Ishikawa (cell line): ENCODE measurements around the gene KHSRP.

Source experiments
- CEBPB ChIP-seq: IDR thresholded peaks from 2 replicates; pipeline ENCODE4 v1.6.1; 2012
- EP300 ChIP-seq: IDR thresholded peaks from 2 replicates; pipeline ENCODE4 v1.6.1; 2012; ENCODE audit warnings: borderline replicate concordance
- NFIC ChIP-seq: IDR thresholded peaks from 2 replicates; pipeline ENCODE4 v1.6.1; 2012
- RAD21 ChIP-seq: IDR thresholded peaks from 2 replicates; pipeline ENCODE4 v1.6.1; 2012; ENCODE audit warnings: low read depth
- YY1 ChIP-seq: IDR thresholded peaks from 2 replicates; pipeline ENCODE4 v1.6.1; 2012; ENCODE audit warnings: low read depth

DNA sequence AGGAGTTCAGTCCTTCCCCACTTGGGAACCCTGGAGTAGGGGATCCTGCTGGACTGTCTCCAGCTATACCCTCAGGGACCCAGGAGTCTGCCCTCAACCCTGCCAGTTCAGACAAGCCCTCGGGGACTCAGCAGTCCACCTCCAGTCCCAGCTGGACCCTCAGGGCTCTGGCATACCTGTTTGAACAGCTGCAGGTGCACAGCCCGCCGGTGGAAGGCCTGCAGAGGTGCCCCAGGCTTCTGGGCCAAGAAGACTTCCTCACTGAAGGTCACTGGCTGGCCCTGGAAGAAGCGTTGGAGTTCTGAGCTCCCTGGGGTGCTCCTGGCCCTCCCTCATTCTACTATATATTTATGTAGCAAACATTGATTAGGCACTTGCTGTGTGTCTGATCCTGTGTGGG is 48.1 kb upstream of the KHSRP start:
- no peak for TF ChIP-seq RAD21
- TF ChIP-seq EP300 = no peak
- no peak for TF ChIP-seq YY1
- no peak for TF ChIP-seq CEBPB
- no peak for TF ChIP-seq NFIC
